Activated T-helper 1 cell treated with anti-CD3 and anti-CD28 coated beads, Interleukin-12 subunit alpha, Interleukin-12 subunit beta, Interleukin-2, Interleukin-4 antibody, amounts not matched to agents 30 ng/mL and 10 ng/mL and 1 ng/mL, durations not matched to agents 14 hours and 24 hours and 36 hours (primary cell): Measurements from ENCODE around the gene BDKRB2. TPM values are rescaled to one million over a fixed set of nuclear protein-coding genes. Genes with fewer than 3 reads are reported as not detected.

Experiments used
- DNase-seq: peaks from one replicate; pipeline ENCODE4 v3.0.0; 2021; ENCODE audit warnings: low spot score
- H3K27ac Mint-ChIP-seq: one replicate; pipeline ENCODE4 v1.8.0; 2021; ENCODE audit warnings: mild to moderate bottlenecking, mixed read lengths
- H3K27me3 Mint-ChIP-seq: one replicate; pipeline ENCODE4 v1.8.0; 2022; ENCODE audit warnings: mild to moderate bottlenecking, moderate library complexity, mixed read lengths; ENCODE audit not compliant: insufficient read depth
- H3K36me3 Mint-ChIP-seq: one replicate; pipeline ENCODE4 v1.8.0; 2021; ENCODE audit warnings: low read depth, mixed read lengths
- H3K4me1 Mint-ChIP-seq: one replicate; pipeline ENCODE4 v1.8.0; 2021; ENCODE audit warnings: low read depth, mixed read lengths
- H3K4me3 Mint-ChIP-seq: one replicate; pipeline ENCODE4 v1.8.0; 2021; ENCODE audit warnings: mild to moderate bottlenecking, moderate library complexity, mixed read lengths
- H3K9me3 Mint-ChIP-seq: one replicate; pipeline ENCODE4 v1.8.0; 2021; ENCODE audit warnings: mixed read lengths
- intact Hi-C: fragments of 100-400 bp; cut with micrococcal nuclease; formaldehyde crosslinking; loops from one replicate; pipeline ENCODE4 v1.15.1; 2024
- total RNA-seq: library from RNA; stranded (reverse); gene quantifications from 2 replicates; pipeline ENCODE4 v1.2.3, GENCODE V29; 2022

The BDKRB2 gene
- not detected in 2 replicates for total RNA-seq

GRCh38 chr14:96204151-96205058 is at the start of gene BDKRB2:
BDKRB2 (plus strand) TSS chr14:96204839; CDS start chr14:96237108, 32,269 bp downstream.
- DNase-seq: no peak
- H3K27me3 Mint-ChIP-seq: peaks cover 4% of the 10 kb centered on the region
- H3K9me3 Mint-ChIP-seq: no peaks in the 10 kb centered on the region

GRCh38 chr14:96154900-96155299 is 49.7 kb upstream of the BDKRB2 start:
- H3K27me3 Mint-ChIP-seq: peaks cover 2% of the 10 kb centered on the region
- H3K4me1 Mint-ChIP-seq: no peaks in the 10 kb centered on the region
- no peak overlapping the region for H3K27ac Mint-ChIP-seq
- no peak overlapping the region for H3K4me3 Mint-ChIP-seq
- DNase-seq: no peak
- intact Hi-C loops: no loop called here
- H3K36me3 Mint-ChIP-seq: no peaks in the 10 kb centered on the region
- no peaks in the 10 kb centered on the region for H3K9me3 Mint-ChIP-seq

More at GRCh38 chr14:96204151-96205058, at the start of gene BDKRB2:
- Mint-ChIP-seq H3K36me3 (no peaks in the 10 kb centered on the region), H3K27ac (no peak within 1 kb of the TSS), H3K4me1 (peaks cover 5% of the 10 kb centered on the region), H3K4me3 (peak within 1 kb of the TSS; percentile 16)
- intact Hi-C loops: no loop called here

GRCh38 chr14:96156804-96157760 is 47.6 kb upstream of the BDKRB2 start:
- H3K4me1 Mint-ChIP-seq: no peaks in the 10 kb centered on the region
- H3K4me3 Mint-ChIP-seq: no peak overlapping the region
- H3K36me3 Mint-ChIP-seq: no peaks in the 10 kb centered on the region
- DNase-seq: no peak
- intact Hi-C loops: no loop called here
- H3K9me3 Mint-ChIP-seq: no peaks in the 10 kb centered on the region
- H3K27me3 Mint-ChIP-seq: peaks cover 2% of the 10 kb centered on the region
- no peak overlapping the region for H3K27ac Mint-ChIP-seq

GRCh38 chr14:96158735-96159134 is 45.9 kb upstream of the BDKRB2 start:
- H3K4me1 Mint-ChIP-seq: no peaks in the 10 kb centered on the region
- no peak overlapping the region for H3K4me3 Mint-ChIP-seq
- no peaks in the 10 kb centered on the region for H3K36me3 Mint-ChIP-seq
- no peaks in the 10 kb centered on the region for H3K27me3 Mint-ChIP-seq
- H3K27ac Mint-ChIP-seq: no peak overlapping the region
- H3K9me3 Mint-ChIP-seq: no peaks in the 10 kb centered on the region
- no peak for DNase-seq
- intact Hi-C loops: no loop called here

GRCh38 chr14:96160076-96160912 is 44.3 kb upstream of the BDKRB2 start:
- Mint-ChIP-seq H3K4me3 (no peak overlapping the region), H3K4me1 (no peaks in the 10 kb centered on the region), H3K36me3 (no peaks in the 10 kb centered on the region), H3K27me3 (no peaks in the 10 kb centered on the region), H3K9me3 (no peaks in the 10 kb centered on the region), H3K27ac (no peak overlapping the region)
- DNase-seq: no peak
- intact Hi-C loops: no loop called here

- H3K4me3 Mint-ChIP-seq: no peak overlapping the region
- H3K27ac Mint-ChIP-seq: no peak overlapping the region
- intact Hi-C loops: no loop called here
Observed at GRCh38 chr14:96160913-96161310, 43.7 kb upstream of the BDKRB2 start.

GRCh38 chr14:96161636-96162035 is 43.0 kb upstream of the BDKRB2 start:
- no peaks in the 10 kb centered on the region for H3K9me3 Mint-ChIP-seq
- H3K4me3 Mint-ChIP-seq: no peak overlapping the region
- H3K36me3 Mint-ChIP-seq: no peaks in the 10 kb centered on the region
- H3K27ac Mint-ChIP-seq: no peak overlapping the region
- intact Hi-C loops: no loop called here
- no peak for DNase-seq
- H3K4me1 Mint-ChIP-seq: no peaks in the 10 kb centered on the region
- H3K27me3 Mint-ChIP-seq: peaks cover 2% of the 10 kb centered on the region

More at GRCh38 chr14:96160913-96161310, 43.7 kb upstream of the BDKRB2 start:
- Mint-ChIP-seq H3K27me3 (peaks cover 2% of the 10 kb centered on the region), H3K4me1 (no peaks in the 10 kb centered on the region), H3K9me3 (no peaks in the 10 kb centered on the region), H3K36me3 (no peaks in the 10 kb centered on the region)
- no peak for DNase-seq

- H3K27ac Mint-ChIP-seq: no peak overlapping the region
- intact Hi-C loops: no loop called here
- H3K4me3 Mint-ChIP-seq: no peak overlapping the region
- no peaks in the 10 kb centered on the region for H3K9me3 Mint-ChIP-seq
- DNase-seq: no peak
- peaks cover 2% of the 10 kb centered on the region for H3K27me3 Mint-ChIP-seq
- H3K4me1 Mint-ChIP-seq: no peaks in the 10 kb centered on the region
- no peaks in the 10 kb centered on the region for H3K36me3 Mint-ChIP-seq
Observed at GRCh38 chr14:96162265-96162664, 42.4 kb upstream of the BDKRB2 start.

- Mint-ChIP-seq H3K27ac (no peak overlapping the region), H3K36me3 (no peaks in the 10 kb centered on the region), H3K27me3 (peaks cover 2% of the 10 kb centered on the region), H3K4me1 (no peaks in the 10 kb centered on the region), H3K9me3 (no peaks in the 10 kb centered on the region), H3K4me3 (no peak overlapping the region)
- intact Hi-C loops: no loop called here
- DNase-seq: no peak
Observed at GRCh38 chr14:96162741-96163140, 41.9 kb upstream of the BDKRB2 start.

- H3K4me3 Mint-ChIP-seq: no peak overlapping the region
- H3K27me3 Mint-ChIP-seq: peaks cover 2% of the 10 kb centered on the region
- no peaks in the 10 kb centered on the region for H3K36me3 Mint-ChIP-seq
- DNase-seq: no peak
- intact Hi-C loops: no loop called here
- no peak overlapping the region for H3K27ac Mint-ChIP-seq
- no peaks in the 10 kb centered on the region for H3K9me3 Mint-ChIP-seq
- H3K4me1 Mint-ChIP-seq: no peaks in the 10 kb centered on the region
Observed at GRCh38 chr14:96164861-96165490, 39.7 kb upstream of the BDKRB2 start.

GRCh38 chr14:96165493-96166436 is 38.9 kb upstream of the BDKRB2 start:
- no peak for DNase-seq
- no peaks in the 10 kb centered on the region for H3K36me3 Mint-ChIP-seq
- H3K9me3 Mint-ChIP-seq: no peaks in the 10 kb centered on the region
- no peaks in the 10 kb centered on the region for H3K4me1 Mint-ChIP-seq
- no peak overlapping the region for H3K4me3 Mint-ChIP-seq
- peaks cover 2% of the 10 kb centered on the region for H3K27me3 Mint-ChIP-seq
- H3K27ac Mint-ChIP-seq: no peak overlapping the region
- intact Hi-C loops: no loop called here
